GM12892 (cell line): Measurements from ENCODE around the gene MUC6.

Experiments
- POLR2A ChIP-seq: IDR thresholded peaks from 2 replicates; pipeline ENCODE4 v1.6.1; 2011; ENCODE audit warnings: low read depth, low read length, control low read depth
- TAF1 ChIP-seq: IDR thresholded peaks from 2 replicates; pipeline ENCODE4 v1.6.1; 2011; ENCODE audit warnings: low read depth, mild to moderate bottlenecking, control low read depth, low read length, borderline replicate concordance

- TF ChIP-seq POLR2A (no peak), TAF1 (no peak)
These were observed 40.6 kb downstream of the MUC6 start for GRCh38 chr11:995752-996420.
